HG02840 (cell line): ENCODE data around the gene FMN2.

ENCODE experiments used
- ATAC-seq: cut with Tn5 transposase; IDR thresholded peaks from one replicate; pipeline ENCODE4 v1.9.1; 2021; ENCODE audit warnings: mild to moderate bottlenecking, moderate library complexity, moderate number of reproducible peaks; ENCODE audit not compliant: unreplicated experiment, low FRiP score

The FMN2 gene

DNA sequence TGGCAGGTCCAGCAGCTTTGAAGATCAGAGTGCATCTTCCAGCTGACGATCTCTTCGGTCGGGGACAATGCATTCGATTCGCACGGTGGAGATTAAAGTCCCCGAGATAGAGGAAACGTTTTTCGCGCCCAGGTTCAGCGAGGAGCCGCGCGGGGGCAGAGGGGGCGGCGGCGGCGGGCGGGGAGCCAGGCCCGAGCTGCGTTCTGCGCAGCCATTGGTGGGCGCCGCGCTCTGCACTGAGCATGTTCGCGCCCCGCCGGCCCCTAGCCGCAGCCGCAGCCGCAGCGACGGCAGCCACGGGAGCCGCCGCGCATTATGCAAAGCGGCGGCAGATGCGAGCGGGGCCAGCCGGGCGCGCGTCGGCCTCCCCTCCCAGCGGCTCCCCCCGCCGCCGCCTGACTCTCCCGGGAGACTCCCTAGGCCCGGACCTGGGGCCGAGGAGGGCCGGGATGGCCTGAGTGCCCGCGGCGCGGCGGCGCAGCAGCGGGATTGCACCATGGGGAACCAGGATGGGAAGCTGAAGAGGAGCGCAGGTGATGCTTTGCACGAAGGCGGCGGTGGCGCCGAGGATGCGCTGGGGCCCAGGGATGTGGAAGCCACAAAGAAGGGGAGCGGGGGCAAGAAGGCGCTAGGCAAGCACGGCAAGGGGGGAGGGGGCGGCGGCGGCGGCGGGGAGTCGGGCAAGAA lies at the start of gene FMN2:
FMN2 (plus strand) TSS at position 270 of the 687 bp plus-strand sequence; CDS start at position 497, 227 bp downstream.
- no peak for ATAC-seq

DNA sequence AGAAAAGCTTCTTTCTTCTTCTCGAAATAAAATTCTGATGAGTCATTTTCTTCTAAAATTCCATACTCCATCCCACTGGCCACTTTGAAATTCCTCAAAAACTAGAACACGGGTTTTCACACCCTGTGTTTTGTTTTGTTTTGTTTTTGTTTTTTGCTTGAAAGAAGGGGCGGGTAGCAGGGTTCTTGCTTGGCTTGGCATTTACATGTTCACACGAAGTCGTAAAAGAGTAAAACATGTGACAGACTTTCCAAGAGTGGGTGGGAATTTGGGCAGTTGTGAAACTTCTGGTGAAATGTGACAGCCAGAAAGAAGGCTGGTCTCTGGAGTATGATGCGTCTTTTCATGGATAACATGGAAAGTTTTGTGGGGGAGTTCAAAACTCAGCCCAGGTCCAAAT lies 47.1 kb upstream of the FMN2 start:
- ATAC-seq, result no peak

DNA sequence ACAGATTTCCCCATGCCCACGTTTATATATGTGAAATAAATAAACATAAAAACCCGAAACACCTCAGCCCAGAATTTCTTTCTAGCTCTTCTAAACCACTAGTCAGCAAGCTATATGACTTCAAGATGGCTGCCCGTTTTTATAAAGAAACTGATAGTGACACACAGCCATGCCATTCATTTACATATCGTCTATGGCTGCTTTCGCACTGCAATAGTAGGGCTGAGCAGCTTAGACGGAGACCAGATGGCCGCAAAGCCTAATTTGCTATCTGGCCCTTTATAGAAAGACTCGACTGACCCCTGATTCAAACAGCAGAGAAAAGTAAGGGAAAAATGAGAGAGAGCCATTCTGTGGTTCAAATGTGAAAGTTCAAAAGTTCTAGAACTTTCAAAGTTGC lies 45.7 kb upstream of the FMN2 start:
- ATAC-seq, result no peak

DNA sequence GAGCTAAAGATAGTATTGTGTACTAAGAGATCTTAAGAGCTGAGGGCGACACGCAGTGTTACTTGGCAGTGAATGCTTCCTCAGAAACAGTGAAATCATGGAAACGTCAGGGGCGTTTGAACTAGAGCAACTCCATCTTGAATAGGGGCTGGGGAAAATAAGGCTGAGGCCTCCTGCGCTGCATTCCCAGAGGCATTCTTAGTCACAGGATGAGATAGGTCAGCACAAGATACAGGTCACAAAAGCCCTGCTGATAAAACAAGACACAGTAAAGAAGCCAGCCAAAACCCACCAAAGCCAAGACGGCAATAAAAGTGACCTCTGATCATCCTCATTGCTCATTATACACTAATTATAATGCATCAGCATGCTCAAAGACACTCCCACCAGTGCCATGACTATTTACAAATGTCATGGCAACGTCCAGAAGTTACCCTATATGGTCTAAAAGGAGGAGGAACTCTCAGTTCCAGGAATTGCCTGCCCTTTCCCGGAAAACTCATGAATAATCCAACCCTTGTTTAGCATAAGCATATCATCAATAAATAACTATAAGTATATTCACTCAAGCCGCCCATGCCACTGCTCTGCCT lies 37.5 kb upstream of the FMN2 start:
- ATAC-seq, result no peak

DNA sequence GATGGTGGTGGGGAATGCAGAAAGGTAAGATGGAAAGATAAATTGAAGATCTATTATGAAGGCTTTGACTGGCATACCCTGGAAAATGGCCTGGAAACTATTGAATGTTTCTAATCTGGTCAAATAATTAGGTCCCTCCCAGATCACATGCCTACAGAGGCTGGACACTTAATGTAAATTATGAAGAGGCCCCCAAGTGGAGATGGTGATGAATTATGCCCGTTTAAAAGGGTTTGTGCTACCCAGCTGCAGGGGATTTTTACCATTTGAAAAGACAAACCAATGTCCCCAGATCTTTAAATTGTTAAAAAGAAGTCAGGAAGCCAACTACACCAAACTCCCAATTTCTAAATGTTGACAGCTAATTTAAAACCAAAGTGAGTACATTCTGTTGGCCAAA lies 35.7 kb upstream of the FMN2 start:
- ATAC-seq, result no peak

DNA sequence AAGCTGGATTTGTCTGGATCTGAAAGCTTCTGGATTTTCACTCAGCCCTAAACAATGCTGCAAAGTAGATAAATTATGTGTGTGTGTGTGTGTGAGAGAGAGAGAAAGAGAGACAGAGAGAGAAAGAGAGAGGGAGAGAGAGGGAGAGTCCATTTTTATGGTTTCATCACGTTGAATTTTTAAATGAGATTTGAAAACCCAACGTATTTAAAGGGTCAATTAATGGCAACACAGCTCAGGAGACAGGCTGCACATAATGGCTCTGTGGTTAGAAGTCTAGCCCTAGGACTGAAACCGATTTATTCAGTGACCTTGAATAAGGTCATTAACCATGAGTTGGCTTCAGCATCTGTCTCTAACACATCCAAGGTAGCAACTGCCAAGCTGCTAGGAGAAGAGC lies 35.3 kb upstream of the FMN2 start:
- no peak for ATAC-seq

DNA sequence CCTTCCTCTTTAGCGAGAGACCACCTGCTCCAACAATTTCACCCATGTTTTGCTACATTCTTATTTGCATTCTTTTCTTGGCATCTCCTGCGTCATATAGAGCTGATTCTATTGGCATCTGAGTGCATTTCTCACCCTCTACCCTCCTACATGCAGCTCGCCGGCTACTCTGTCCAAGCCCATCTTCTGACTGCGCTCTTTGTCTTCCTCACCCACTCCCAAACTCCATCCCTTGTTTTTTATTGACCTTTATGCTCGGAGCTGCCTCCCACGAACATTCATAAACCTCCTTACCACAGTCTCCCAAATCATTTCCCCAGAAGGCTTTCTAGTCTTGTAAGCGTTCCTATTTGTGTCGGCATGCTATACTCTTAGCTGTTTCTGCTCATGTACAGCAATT lies 33.6 kb upstream of the FMN2 start:
- ATAC-seq, result no peak

DNA sequence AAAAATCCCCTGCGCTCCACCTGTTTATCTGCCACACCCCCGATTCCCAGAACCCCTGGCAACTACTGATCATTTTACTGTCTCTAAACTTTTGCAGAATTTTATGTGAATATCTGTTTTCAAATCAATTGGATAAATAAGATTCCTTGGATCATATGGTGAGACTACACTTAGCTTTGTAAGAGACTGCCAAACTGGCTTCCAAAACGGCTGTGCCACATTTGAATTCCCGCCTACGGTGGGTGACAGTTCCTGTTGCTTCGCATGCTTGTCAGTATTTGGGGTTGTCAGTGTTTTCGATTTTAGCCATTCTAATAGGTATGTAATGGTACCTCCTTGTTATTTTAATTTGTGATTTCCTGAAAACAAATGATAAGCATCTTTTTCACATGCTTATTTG lies 22.7 kb upstream of the FMN2 start:
- no peak for ATAC-seq

DNA sequence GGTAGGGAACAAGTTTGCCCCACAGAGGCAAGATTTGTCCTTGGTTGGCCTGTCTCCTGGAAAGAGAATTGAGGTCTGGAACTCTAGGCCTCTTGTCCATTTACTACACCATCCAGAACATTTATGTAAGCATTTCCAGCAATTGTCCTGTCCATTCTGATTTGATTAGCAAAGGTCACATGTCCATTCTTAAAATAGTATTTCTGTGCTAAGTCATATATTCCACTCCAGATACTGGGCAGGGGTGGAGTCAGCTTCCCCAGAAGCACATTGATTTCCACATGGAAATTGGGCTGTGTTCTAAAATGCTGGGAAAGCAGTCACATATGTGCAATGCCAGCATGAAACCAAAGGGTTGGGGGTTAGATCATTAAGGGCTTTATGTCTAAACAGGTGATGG lies 21.5 kb upstream of the FMN2 start:
- no peak for ATAC-seq

DNA sequence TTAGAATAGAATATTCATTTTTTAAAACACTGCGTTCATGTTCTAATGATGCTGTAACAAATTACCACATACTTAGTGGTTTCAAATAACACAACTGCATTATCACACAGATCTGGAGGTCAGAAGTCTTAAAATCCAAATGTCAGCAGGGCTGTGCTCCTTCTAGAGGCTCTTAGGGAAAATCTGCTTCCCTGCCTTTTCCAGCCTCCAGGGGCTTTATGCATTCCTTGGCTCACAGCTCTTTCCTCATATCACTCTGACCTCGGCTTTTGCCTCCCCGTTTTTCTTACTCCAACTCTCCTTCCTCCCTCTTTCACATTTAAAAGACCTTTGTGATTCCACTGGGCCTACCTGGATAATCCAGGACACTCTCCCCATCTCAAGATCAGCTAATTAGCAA lies 18.6 kb upstream of the FMN2 start:
- ATAC-seq, result no peak

DNA sequence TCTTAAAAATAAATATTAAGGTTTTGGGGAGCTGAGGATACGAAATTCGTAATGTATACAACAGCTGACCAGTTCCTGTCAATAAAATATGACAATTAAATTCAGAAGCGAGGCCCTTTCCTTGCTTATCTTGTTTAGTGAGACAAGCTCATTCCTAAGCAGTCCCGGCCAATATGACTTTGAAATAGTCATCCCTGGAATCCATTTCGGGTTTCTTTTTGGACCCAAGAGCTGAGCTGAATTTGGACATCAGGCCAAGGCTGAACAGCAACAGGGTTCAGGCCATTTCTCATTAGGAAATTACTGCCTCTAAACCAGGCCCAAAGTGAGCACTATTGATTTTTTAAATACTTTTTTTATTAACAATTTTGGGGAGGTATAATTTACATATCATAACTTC lies 17.3 kb upstream of the FMN2 start:
- no peak for ATAC-seq

DNA sequence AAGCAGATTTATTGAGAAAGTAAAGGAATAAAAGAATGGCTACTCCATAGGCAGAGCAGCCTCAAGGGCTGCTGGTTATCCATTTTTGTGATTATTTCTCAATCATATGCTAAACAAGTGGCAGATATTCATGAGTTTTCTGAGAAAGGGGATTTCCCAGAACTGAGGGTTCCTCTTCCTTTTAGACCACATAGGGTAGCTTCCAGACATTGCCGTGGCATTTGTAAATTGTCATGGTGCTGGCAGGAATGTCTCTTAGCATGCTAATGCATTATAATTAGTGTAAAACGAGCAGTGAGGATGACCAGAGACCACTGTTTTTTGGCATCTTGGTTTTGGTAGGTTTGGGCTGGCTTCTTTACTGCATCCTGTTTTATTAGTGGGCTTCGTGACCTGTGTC lies 16.8 kb upstream of the FMN2 start:
- ATAC-seq, result no peak

DNA sequence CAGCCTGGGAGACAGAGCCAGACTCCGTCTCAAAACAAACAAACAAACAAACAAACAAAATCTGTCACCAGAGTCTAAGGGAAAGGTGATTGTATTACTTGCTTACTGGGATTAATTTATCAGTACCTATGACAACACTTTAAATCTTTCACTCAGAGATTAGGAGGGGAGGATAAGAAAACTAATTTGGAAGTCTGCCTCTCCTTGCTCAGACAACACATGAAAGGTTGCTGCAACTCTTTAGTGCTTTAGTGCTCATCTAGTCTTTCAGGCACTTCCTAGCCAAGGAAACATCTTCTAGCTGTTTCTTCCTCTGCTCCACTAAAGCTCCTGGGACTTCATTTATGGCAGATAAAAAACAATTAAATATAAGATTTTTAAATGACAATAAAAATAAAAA lies 7.3 kb upstream of the FMN2 start:
- no peak for ATAC-seq

DNA sequence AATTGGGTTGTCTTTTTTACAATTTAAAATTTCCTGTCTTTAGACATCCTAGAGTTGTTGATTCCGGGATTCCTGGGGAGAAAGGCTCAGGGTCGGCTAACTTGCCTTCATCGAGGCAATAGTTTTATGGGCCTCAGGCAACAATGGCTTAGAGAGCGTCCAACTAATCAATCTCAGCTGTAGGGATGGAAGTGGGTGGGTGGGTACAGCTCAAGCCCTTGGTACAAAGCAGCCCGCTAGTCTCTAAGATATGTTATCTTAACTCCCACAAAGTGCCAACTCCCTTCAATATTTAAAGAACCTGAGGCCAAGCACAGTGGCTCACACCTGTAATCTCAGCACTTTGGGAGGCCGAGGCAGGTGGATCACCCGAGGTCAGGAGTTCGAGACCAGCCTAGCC lies 6.9 kb upstream of the FMN2 start:
- no peak for ATAC-seq

DNA sequence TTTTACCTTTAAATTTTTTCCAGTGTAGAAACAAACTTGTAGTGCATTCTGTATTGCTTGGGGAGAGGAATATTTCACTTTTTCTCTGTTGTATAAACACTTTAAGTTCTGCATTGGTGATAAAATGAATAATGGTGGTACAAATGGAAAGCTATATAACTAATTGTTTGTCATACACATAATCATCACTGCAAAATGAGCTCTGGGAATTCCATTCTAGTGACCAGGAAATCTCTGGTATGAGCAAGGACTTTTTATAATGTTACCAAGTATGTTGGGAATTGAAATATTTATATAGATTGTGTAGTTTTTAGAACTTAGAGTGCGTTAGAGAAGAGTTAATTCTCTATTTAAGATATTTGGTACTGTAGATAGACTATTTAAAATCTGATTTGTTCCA lies 5.0 kb upstream of the FMN2 start:
- no peak for ATAC-seq

DNA sequence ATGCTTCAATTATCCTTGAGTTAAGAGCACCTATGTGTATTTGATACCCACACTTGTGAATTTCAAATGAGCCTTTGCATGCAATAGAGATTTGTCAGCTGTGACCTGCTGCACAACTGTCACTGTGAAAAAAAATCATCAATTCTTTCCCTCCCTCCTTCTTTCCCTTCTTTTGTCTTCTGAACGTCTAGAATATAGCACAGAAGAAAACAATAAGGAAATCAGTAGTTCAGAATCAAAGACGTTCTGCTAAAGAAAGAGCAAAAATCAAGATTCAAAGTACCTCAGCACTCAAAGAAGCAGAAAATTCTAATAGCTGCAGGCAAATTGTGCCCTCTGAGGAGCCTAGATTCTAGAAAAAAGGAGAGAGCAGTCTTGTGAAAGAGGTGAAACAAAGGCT lies 1.7 kb upstream of the FMN2 start:
- ATAC-seq, result no peak

DNA sequence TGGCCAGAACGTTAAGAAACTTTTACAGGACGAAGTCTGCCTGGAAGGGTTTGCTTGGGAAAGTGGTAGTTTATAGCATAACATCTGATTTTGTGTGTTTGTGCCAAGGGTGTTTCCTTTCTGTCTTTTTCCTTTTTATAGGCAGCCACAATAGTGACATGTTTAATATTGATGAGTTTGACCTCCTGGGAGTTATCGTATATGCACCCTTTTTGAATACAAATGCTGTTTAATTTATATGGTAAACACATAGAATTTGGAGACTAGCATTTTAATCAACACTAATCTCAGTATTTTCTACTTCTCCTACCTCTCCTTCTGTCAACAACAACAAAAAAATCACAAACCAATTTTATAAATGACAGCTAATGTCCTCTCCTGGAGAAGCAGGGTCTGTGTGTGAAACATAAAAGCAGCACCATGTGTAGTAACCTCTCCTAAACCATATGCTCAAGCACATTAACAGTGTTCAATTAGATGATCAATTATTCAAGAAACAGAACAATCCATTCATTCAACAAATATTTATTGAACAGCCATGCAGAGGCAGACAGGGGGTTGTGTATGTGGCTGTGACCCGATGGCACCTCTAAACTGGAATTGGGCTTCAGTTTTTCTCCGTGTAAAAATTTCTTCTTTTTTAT lies 604 bp upstream of the FMN2 start:
- ATAC-seq, result no peak

DNA sequence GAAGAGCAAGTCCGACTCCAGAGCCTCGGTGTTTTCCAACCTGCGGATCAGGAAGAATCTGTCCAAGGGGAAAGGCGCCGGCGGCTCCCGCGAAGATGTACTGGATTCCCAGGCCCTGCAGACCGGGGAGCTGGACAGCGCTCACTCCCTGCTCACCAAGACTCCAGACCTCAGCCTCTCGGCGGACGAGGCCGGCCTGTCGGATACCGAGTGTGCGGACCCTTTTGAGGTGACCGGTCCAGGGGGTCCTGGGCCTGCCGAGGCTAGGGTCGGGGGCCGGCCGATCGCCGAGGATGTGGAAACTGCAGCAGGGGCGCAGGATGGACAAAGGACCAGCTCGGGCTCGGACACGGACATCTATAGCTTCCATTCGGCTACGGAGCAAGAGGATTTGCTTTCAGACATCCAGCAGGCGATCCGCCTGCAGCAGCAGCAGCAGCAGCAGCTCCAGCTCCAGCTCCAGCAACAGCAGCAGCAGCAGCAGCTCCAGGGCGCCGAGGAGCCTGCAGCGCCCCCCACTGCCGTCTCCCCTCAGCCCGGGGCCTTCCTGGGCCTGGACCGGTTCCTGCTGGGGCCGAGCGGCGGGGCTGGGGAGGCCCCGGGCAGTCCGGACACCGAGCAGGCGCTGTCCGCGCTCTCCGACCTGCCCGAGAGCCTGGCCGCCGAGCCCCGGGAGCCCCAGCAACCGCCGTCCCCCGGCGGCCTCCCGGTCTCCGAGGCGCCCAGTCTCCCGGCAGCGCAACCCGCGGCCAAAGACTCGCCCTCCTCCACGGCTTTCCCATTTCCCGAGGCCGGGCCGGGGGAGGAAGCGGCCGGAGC lies 827 bp downstream of the FMN2 start:
- no peak for ATAC-seq

DNA sequence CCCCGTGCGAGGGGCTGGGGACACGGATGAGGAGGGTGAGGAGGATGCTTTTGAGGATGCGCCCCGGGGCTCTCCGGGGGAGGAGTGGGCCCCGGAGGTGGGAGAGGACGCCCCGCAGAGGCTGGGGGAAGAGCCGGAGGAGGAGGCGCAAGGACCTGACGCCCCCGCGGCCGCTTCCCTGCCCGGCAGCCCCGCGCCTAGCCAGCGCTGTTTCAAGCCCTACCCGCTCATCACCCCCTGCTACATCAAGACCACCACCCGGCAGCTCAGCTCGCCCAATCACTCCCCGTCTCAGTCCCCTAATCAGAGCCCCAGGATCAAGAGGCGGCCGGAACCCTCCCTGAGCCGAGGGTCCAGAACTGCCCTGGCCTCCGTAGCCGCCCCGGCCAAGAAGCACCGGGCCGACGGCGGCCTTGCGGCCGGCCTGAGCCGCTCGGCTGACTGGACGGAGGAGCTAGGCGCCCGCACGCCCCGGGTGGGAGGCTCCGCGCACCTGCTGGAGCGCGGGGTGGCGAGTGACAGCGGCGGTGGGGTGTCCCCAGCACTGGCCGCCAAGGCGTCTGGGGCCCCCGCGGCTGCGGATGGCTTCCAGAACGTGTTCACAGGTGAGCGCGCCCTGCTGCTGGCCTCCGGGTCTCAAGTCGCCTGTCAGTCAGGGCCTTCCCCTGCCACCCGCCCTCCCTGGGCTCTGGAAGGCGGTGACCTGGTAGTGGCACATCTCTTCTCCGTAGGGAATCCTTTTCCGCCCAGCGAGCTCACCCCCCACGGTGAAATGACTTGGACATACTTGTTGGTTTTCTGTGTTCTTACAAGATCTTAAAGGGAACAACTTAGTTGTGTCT lies 1.7 kb downstream of the FMN2 start:
- ATAC-seq, result no peak

DNA sequence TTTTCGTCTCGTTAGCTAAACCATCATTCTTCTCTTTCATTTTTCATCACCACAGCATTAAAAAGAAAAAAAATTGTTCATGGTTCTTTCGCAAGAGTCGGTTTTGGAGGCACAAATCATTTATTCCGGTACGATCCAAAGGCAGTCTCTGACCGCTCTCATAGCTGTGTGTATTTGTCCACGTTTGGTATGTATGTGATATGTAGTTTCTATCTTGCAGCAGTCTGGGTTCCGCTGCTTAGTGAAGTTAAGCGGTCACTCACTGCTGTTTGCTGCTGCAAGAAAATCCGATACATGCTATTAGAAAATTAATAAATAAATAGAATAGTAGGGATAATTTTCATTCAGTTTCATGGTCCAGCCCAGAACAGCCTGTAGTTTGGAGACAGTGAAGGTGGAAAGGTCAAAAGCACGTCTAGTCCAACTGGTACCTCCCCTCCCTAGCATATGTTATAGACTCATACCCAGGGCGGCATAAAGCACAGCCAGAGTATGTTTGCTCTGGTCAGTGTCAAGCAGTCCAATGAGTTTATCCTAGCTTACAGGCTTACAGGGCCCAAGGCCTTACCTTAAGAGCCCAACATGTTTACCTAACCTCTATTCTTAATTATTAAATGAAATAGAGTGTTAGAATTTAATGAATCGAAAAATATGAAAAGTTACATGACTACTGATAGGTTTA lies 2.5 kb downstream of the FMN2 start:
- ATAC-seq, result no peak
